SU-DHL-6 (cell line): ENCODE measurements around the gene CLIC1.

Experiments used
- CTCF ChIP-seq: fragments of 200-600 bp; sonication (generic); IDR thresholded peaks from one replicate; pipeline ENCODE4 v1.5.1; 2017; ENCODE audit warnings: antibody characterized with exemption, mild to moderate bottlenecking, low read length, moderate library complexity; ENCODE audit not compliant: insufficient read depth, poor library complexity, severe bottlenecking
- EZH2phosphoT487 ChIP-seq: fragments of 200-600 bp; sonication (generic), shearing (Covaris generic); conservative IDR thresholded peaks from 2 replicates; pipeline ENCODE4 v1.6.1; 2018; ENCODE audit warnings: mild to moderate bottlenecking, antibody characterized with exemption, low read length, moderate library complexity, mixed read lengths

GRCh38 chr6:31692886-31693285 lies 43.4 kb downstream of the CLIC1 start:
- no peak for TF ChIP-seq CTCF
- TF ChIP-seq EZH2phosphoT487: no peak
